H1 (cell line): ENCODE results near the gene ATP2B3. TPM values are rescaled to one million over a fixed set of nuclear protein-coding genes. Genes with fewer than 3 reads are reported as not detected.

Source experiments
- polyA plus RNA-seq, 7 experiments: library from polyadenylated mRNA; depleted of rRNA in 3 of 7; stranded (reverse) in 5 of 7; unstranded in 2 of 7; fragments of >200 nt in 5 of 7; fragments of 200-250 nt in 2 of 7; gene quantifications; 1 replicate in 5 of 7; 2 replicates in 1 of 7; 4 replicates in 1 of 7; pipeline versions ENCODE4 v1.2.1 to v1.2.3, GENCODE V29; 2011 to 2013; ENCODE audit warnings: missing spikeins in 2 of 7, mixed read lengths in 2 of 7
- total RNA-seq: library from RNA; stranded (reverse); fragmentation: NEBNext Ultra II Directional; extraction: Animal tissue kit (Norgen Biotek cat#: 25700); gene quantifications from 2 replicates; pipeline ENCODE4 v1.2.1, GENCODE V29; 2021

Gene ATP2B3
- total and polyA plus RNA-seq, 2 of the 8 experiments (the other 6 are each of a cell fraction or from before 2014, with no cell fraction given), result 0.14 to 0.19 TPM

Other genes starting within 250 kb of the ATP2B3 start
- gene PNMA6F, start 195.9 kb upstream of the ATP2B3 start, total RNA-seq, result 0.15 and 0.22 TPM in 2 replicates
- 0.12 and 0.36 TPM in 2 replicates for gene PNMA6F, start 195.9 kb upstream of the ATP2B3 start, polyA plus RNA-seq (2011; rRNA removed)
- 8.1 and 8.2 TPM in 2 replicates for gene ZNF275, start 183.5 kb upstream of the ATP2B3 start, total RNA-seq
- gene ZNF275, start 183.5 kb upstream of the ATP2B3 start, polyA plus RNA-seq (2011; rRNA removed), result 8.1 and 9.1 TPM in 2 replicates
- not detected in 2 replicates for gene PNMA6E, start 116.3 kb upstream of the ATP2B3 start, total RNA-seq
- not detected in 2 replicates for gene PNMA6E, start 116.3 kb upstream of the ATP2B3 start, polyA plus RNA-seq (2011; rRNA removed)
- 0.41 and 0.46 TPM in 2 replicates for gene ZFP92, start 106.2 kb upstream of the ATP2B3 start, total RNA-seq
- 0.14 and 0.17 TPM in 2 replicates for gene ZFP92, start 106.2 kb upstream of the ATP2B3 start, polyA plus RNA-seq (2011; rRNA removed)
- gene TREX2, start 71.6 kb upstream of the ATP2B3 start, total RNA-seq, result 0.69 and 0.71 TPM in 2 replicates
- gene TREX2, start 71.6 kb upstream of the ATP2B3 start, polyA plus RNA-seq (2011; rRNA removed), result 0.80 and 1.5 TPM in 2 replicates
- gene HAUS7, start 47.1 kb upstream of the ATP2B3 start, total RNA-seq, result 53.4 and 54.0 TPM in 2 replicates
- 45.4 and 56.9 TPM in 2 replicates for gene HAUS7, start 47.1 kb upstream of the ATP2B3 start, polyA plus RNA-seq (2011; rRNA removed)
- gene BGN, start 22.7 kb upstream of the ATP2B3 start, total RNA-seq, result 2.1 and 2.4 TPM in 2 replicates
- gene BGN, start 22.7 kb upstream of the ATP2B3 start, polyA plus RNA-seq (2011; rRNA removed), result 1.8 and 2.7 TPM in 2 replicates
- 15.8 and 16.6 TPM in 2 replicates for gene CCNQ, start 81.5 kb downstream of the ATP2B3 start, total RNA-seq
- gene CCNQ, start 81.5 kb downstream of the ATP2B3 start, polyA plus RNA-seq (2011; rRNA removed), result 32.1 and 34.9 TPM in 2 replicates
- 0.63 and 1.1 TPM in 2 replicates for gene DUSP9, start 129.6 kb downstream of the ATP2B3 start, total RNA-seq
- 0.80 and 1.2 TPM in 2 replicates for gene DUSP9, start 129.6 kb downstream of the ATP2B3 start, polyA plus RNA-seq (2011; rRNA removed)
- gene PNCK, start 156.2 kb downstream of the ATP2B3 start, total RNA-seq, result 4.3 and 6.2 TPM in 2 replicates
- gene PNCK, start 156.2 kb downstream of the ATP2B3 start, polyA plus RNA-seq (2011; rRNA removed), result 6.3 and 13.9 TPM in 2 replicates
- 94.7 and 98.5 TPM in 2 replicates for gene SLC6A8, start 170.3 kb downstream of the ATP2B3 start, total RNA-seq
- 87.7 and 132 TPM in 2 replicates for gene SLC6A8, start 170.3 kb downstream of the ATP2B3 start, polyA plus RNA-seq (2011; rRNA removed)
- gene BCAP31, start 206.7 kb downstream of the ATP2B3 start, total RNA-seq, result 157 and 159 TPM in 2 replicates
- 136 and 139 TPM in 2 replicates for gene BCAP31, start 206.7 kb downstream of the ATP2B3 start, polyA plus RNA-seq (2011; rRNA removed)
- 4.6 and 6.6 TPM in 2 replicates for gene ABCD1, start 207.2 kb downstream of the ATP2B3 start, total RNA-seq
- 3.1 and 6.7 TPM in 2 replicates for gene ABCD1, start 207.2 kb downstream of the ATP2B3 start, polyA plus RNA-seq (2011; rRNA removed)
- gene PLXNB3, start 246.6 kb downstream of the ATP2B3 start, total RNA-seq, result 2.7 TPM in 2 replicates
- gene PLXNB3, start 246.6 kb downstream of the ATP2B3 start, polyA plus RNA-seq (2011; rRNA removed), result 1.2 and 1.6 TPM in 2 replicates